ENCODE measurements around the gene SV2A. TPM values are rescaled to one million over a fixed set of nuclear protein-coding genes. Genes with fewer than 3 reads are reported as not detected.
A peak's percentile ranks its signal among the peaks of the same experiment; 100 is the strongest.
"Not testable (repeated sequence)": the region's sequence is repeated elsewhere in the genome, so short reads cannot be mapped to it uniquely, and the experiment has no call there.

SV2A gene
- total RNA-seq, 1 donor from 2014 or later, result 1.7 TPM

- H3K9me3 ChIP-seq, result no peaks in the 10 kb centered on the region
- ATAC-seq (peak; percentile 59), DNase-seq (peak; percentile 90)
- peaks cover 18% of the 10 kb centered on the region for H3K4me1 ChIP-seq
- peak; percentile 46 for TF ChIP-seq CTCF (IDR thresholded peaks at IDR 0.05)
- H3K4me3 ChIP-seq, result peak overlapping the region; percentile 64
- intact Hi-C loops (cut with DNase I), result no loop called here
- peak overlapping the region; percentile 100 for H3K27ac ChIP-seq
- H3K36me3 ChIP-seq, result no peaks in the 10 kb centered on the region
- no peaks in the 10 kb centered on the region for H3K27me3 ChIP-seq
Measured at GRCh38 chr1:149888247-149888998, 29.2 kb downstream of the SV2A start.

GRCh38 chr1:149887456-149888246 lies 30.0 kb downstream of the SV2A start:
- Histone ChIP-seq H3K36me3 (no peaks in the 10 kb centered on the region), H3K27me3 (no peaks in the 10 kb centered on the region), H3K9me3 (no peaks in the 10 kb centered on the region), H3K4me3 (peak overlapping the region; percentile 64), H3K27ac (peak overlapping the region; percentile 100), H3K4me1 (peaks cover 18% of the 10 kb centered on the region)
- ATAC-seq, result peak; percentile 75
- TF ChIP-seq CTCF (IDR thresholded peaks at IDR 0.05), result peak; percentile 18
- intact Hi-C loops (cut with DNase I), result no loop called here
- DNase-seq, result peak; percentile 87

DNA sequence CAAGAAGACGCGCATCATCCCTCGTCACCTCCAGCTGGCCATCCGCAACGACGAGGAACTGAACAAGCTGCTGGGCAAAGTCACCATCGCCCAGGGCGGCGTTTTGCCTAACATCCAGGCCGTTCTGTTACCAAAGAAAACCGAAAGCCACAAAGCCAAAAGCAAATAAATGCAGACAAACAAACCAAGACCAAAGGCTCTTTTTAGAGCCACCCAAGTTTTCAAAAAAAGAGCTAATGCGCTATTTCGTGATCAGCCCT lies 30.5 kb downstream of the SV2A start:
- H3K27me3 ChIP-seq; DNase-seq; ATAC-seq; H3K36me3 ChIP-seq; H3K9me3 ChIP-seq; intact Hi-C loops (cut with DNase I): not testable (repeated sequence)
- Histone ChIP-seq H3K27ac (peak overlapping the region; percentile 100), H3K4me1 (peaks cover 18% of the 10 kb centered on the region), H3K4me3 (peak overlapping the region; percentile 64)

- peak; percentile 86 for DNase-seq
Measured at GRCh38 chr1:149886396-149887195, 31.0 kb downstream of the SV2A start.

GRCh38 chr1:149886121-149886395 lies 31.6 kb downstream of the SV2A start:
- ATAC-seq; DNase-seq; H3K27me3 ChIP-seq; intact Hi-C loops (cut with DNase I); H3K9me3 ChIP-seq; H3K36me3 ChIP-seq: not testable (repeated sequence)
- Histone ChIP-seq H3K4me3 (peak overlapping the region; percentile 64), H3K4me1 (peaks cover 18% of the 10 kb centered on the region), H3K27ac (peak overlapping the region; percentile 100)

More at GRCh38 chr1:149886396-149887195, 31.0 kb downstream of the SV2A start:
- Histone ChIP-seq H3K4me1 (peaks cover 18% of the 10 kb centered on the region), H3K27me3 (no peaks in the 10 kb centered on the region), H3K36me3 (no peaks in the 10 kb centered on the region), H3K27ac (peak overlapping the region; percentile 100), H3K4me3 (peak overlapping the region; percentile 64), H3K9me3 (no peaks in the 10 kb centered on the region)
- intact Hi-C loops (cut with DNase I), result no loop called here
- TF ChIP-seq CTCF (IDR thresholded peaks at IDR 0.05), result no peak
- ATAC-seq, result peak; percentile 86

- no peaks in the 10 kb centered on the region for H3K36me3 ChIP-seq
Measured at GRCh38 chr1:149885339-149886120, 32.1 kb downstream of the SV2A start.

More at GRCh38 chr1:149885339-149886120, 32.1 kb downstream of the SV2A start:
- no peaks in the 10 kb centered on the region for H3K27me3 ChIP-seq
- no peaks in the 10 kb centered on the region for H3K9me3 ChIP-seq
- intact Hi-C loops (cut with DNase I), result no loop called here
- H3K4me3 ChIP-seq, result peak overlapping the region; percentile 64
- DNase-seq (peak; percentile 93), ATAC-seq (peak; percentile 64)
- H3K4me1 ChIP-seq, result peaks cover 18% of the 10 kb centered on the region
- TF ChIP-seq CTCF (IDR thresholded peaks at IDR 0.05), result no peak
- peak overlapping the region; percentile 100 for H3K27ac ChIP-seq
